Measurements from ENCODE around the gene RICTOR.

The RICTOR gene

GRCh38 chr5:39114155-39114554, 40.0 kb upstream of the RICTOR start:
- no peak for TF ChIP-seq CTCF (IDR thresholded peaks at IDR 0.05; ENCODE audit: low read depth, low read length, missing control alignments)
- in situ Hi-C loops (cut with HindIII; ENCODE audit: low pct_ligation_motif_present, low sequenced_read_pairs) = no loop called here
- no peak for DNase-seq
- Histone ChIP-seq H3K4me3 (ENCODE audit: low read depth, low read length) (no peak overlapping the region), H3K27ac (no peak overlapping the region), H3K36me3 (replicated peaks) (no peaks in the 10 kb centered on the region), H3K27me3 (replicated peaks) (no peaks in the 10 kb centered on the region)

GRCh38 chr5:39113354-39113953, 39.3 kb upstream of the RICTOR start:
- no peaks in the 10 kb centered on the region for H3K27me3 ChIP-seq (replicated peaks)
- no peaks in the 10 kb centered on the region for H3K36me3 ChIP-seq (replicated peaks)
- no peak for DNase-seq
- H3K27ac ChIP-seq = no peak overlapping the region
- no peak overlapping the region for H3K4me3 ChIP-seq (ENCODE audit: low read depth, low read length)
- TF ChIP-seq CTCF (IDR thresholded peaks at IDR 0.05; ENCODE audit: low read depth, low read length, missing control alignments) = no peak
- in situ Hi-C loops (cut with HindIII; ENCODE audit: low pct_ligation_motif_present, low sequenced_read_pairs) = no loop called here

- Histone ChIP-seq H3K4me3 (ENCODE audit: low read depth, low read length) (no peak overlapping the region), H3K27me3 (replicated peaks) (no peaks in the 10 kb centered on the region), H3K36me3 (replicated peaks) (no peaks in the 10 kb centered on the region), H3K27ac (no peak overlapping the region)
- in situ Hi-C loops (cut with HindIII; ENCODE audit: low pct_ligation_motif_present, low sequenced_read_pairs) = no loop called here
- no peak for TF ChIP-seq CTCF (IDR thresholded peaks at IDR 0.05; ENCODE audit: low read depth, low read length, missing control alignments)
- DNase-seq = no peak
These were observed 35.4 kb upstream of the RICTOR start for GRCh38 chr5:39109606-39110005.

- Histone ChIP-seq H3K27ac (no peak overlapping the region), H3K27me3 (replicated peaks) (no peaks in the 10 kb centered on the region), H3K4me3 (ENCODE audit: low read depth, low read length) (no peak overlapping the region), H3K36me3 (replicated peaks) (no peaks in the 10 kb centered on the region)
- no peak for TF ChIP-seq CTCF (IDR thresholded peaks at IDR 0.05; ENCODE audit: low read depth, low read length, missing control alignments)
- DNase-seq = no peak
- in situ Hi-C loops (cut with HindIII; ENCODE audit: low pct_ligation_motif_present, low sequenced_read_pairs) = no loop called here
These were observed 34.8 kb upstream of the RICTOR start for GRCh38 chr5:39108987-39109386.

- Histone ChIP-seq H3K36me3 (replicated peaks) (no peaks in the 10 kb centered on the region), H3K27ac (no peak overlapping the region)
- DNase-seq = no peak
These were observed 33.2 kb upstream of the RICTOR start for GRCh38 chr5:39107350-39107749.

More at GRCh38 chr5:39107350-39107749, 33.2 kb upstream of the RICTOR start:
- no peaks in the 10 kb centered on the region for H3K27me3 ChIP-seq (replicated peaks)
- TF ChIP-seq CTCF (IDR thresholded peaks at IDR 0.05; ENCODE audit: low read depth, low read length, missing control alignments) = no peak
- in situ Hi-C loops (cut with HindIII; ENCODE audit: low pct_ligation_motif_present, low sequenced_read_pairs) = no loop called here
- H3K4me3 ChIP-seq (ENCODE audit: low read depth, low read length) = no peak overlapping the region
